ENCODE results near the gene LY6G5C. TPM values are rescaled to one million over a fixed set of nuclear protein-coding genes. Genes with fewer than 3 reads are reported as not detected.

The LY6G5C gene
- total and polyA plus RNA-seq, 2 experiments from 2014 or later: 0.54 to 9.0 TPM

- Histone ChIP-seq H3K36me3 (peaks cover 25% of the 10 kb centered on the region), H3K27ac (no peak overlapping the region), H3K4me3 (no peak overlapping the region), H3K9me3 (ENCODE audit: low read depth) (no peaks in the 10 kb centered on the region), H3K4me1 (ENCODE audit: low read depth) (no peaks in the 10 kb centered on the region), H3K27me3 (no peaks in the 10 kb centered on the region)
- no peak for DNase-seq (ENCODE audit: low read depth in 1 of 2, low spot score in 1 of 2)
- no peak for TF ChIP-seq CTCF (IDR thresholded peaks at IDR 0.05; ENCODE audit: low read depth, low read length)
Observed at GRCh38 chr6:31727717-31728671, 47.1 kb upstream of the LY6G5C start.

DNA sequence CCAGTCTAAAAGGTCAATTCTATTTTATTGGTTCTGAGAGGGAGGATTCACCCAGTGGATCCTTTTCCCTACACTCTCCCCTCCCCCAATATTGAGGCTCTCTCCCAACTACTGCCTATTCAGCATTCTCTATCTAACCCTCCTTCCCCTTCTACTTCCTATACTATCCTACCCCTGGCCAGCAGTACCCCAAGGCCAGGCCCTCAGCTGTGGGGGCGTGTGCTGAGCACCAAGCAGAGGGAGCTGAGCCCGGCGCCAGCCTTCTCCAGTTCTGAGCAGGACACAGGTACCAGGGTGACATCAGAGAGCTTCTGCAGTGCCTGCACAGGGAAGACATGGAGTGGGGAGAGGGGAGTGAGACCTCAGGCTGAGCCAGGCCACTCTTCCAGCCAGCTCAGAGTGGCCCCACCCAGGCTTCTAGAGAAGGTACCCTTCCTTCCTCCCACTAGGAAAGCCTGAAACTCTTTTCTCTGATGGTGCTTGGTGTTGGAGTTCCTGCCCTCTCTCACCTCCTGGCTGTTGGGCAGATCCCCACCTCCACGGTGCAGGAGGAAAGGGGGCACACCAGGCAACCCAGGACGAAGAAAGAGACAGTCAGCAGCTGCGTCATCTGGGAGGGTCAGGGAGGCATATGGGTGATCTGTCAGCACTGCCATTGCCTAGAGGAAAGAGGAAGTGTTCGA is 46.3 kb upstream of the LY6G5C start:
- Histone ChIP-seq H3K27me3 (no peaks in the 10 kb centered on the region), H3K36me3 (peaks cover 19% of the 10 kb centered on the region)

GRCh38 chr6:31725502-31726350 is 44.9 kb upstream of the LY6G5C start:
- H3K36me3 ChIP-seq: peaks cover 9% of the 10 kb centered on the region
- no peaks in the 10 kb centered on the region for H3K9me3 ChIP-seq (ENCODE audit: low read depth)
- DNase-seq (ENCODE audit: low read depth in 1 of 2, low spot score in 1 of 2): peak in 1 of 2 donors; percentile 75
- H3K4me1 ChIP-seq (ENCODE audit: low read depth): no peaks in the 10 kb centered on the region
- no peak overlapping the region for H3K27ac ChIP-seq
- no peaks in the 10 kb centered on the region for H3K27me3 ChIP-seq
- no peak for TF ChIP-seq CTCF (IDR thresholded peaks at IDR 0.05; ENCODE audit: low read depth, low read length)
- H3K4me3 ChIP-seq: no peak overlapping the region

More for the DNA sequence above, 46.3 kb upstream of the LY6G5C start:
- H3K27ac ChIP-seq: no peak overlapping the region
- no peak overlapping the region for H3K4me3 ChIP-seq
- DNase-seq (ENCODE audit: low read depth in 1 of 2, low spot score in 1 of 2): no peak
- no peak for TF ChIP-seq CTCF (IDR thresholded peaks at IDR 0.05; ENCODE audit: low read depth, low read length)
- H3K9me3 ChIP-seq (ENCODE audit: low read depth): no peaks in the 10 kb centered on the region
- H3K4me1 ChIP-seq (ENCODE audit: low read depth): no peaks in the 10 kb centered on the region

DNA sequence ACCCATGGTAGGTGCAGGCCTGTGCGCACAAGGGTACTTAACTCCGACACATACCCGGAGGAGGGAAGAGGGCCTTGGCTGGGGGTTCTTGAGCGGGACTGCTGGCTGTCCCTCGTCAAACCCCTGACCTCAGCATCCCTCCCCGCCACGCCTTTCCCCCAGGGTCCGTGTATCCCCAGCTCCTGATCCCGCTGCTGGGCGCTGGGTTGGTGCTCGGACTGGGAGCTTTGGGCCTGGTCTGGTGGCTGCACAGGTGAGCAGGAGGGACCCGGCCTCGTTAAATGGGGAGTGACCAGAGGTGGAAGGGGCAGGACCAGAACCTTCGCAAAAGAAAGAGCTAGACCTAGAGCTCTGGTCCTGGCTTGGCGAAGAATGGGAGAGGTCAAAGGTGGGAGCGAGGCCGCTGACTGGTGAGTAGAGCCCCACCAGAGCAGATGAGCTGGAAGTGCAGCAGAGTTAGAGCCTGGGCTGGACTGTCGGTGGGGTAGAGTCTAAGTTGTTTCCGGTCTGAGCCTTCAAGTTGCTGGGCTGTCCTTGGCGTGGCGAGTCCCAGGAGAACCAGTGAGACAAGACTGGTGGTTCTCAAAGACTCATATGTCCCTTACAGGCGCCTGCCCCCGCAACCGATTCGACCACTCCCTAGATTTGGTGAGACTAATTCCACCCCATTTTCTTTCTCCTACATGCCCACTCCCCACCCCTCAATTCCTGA is 43.3 kb upstream of the LY6G5C start:
- Histone ChIP-seq H3K27ac (no peak overlapping the region), H3K36me3 (peaks cover 9% of the 10 kb centered on the region), H3K9me3 (ENCODE audit: low read depth) (no peaks in the 10 kb centered on the region), H3K27me3 (no peaks in the 10 kb centered on the region), H3K4me1 (ENCODE audit: low read depth) (no peaks in the 10 kb centered on the region), H3K4me3 (no peak overlapping the region)
- no peak for TF ChIP-seq CTCF (IDR thresholded peaks at IDR 0.05; ENCODE audit: low read depth, low read length)
- DNase-seq (ENCODE audit: low read depth in 1 of 2, low spot score in 1 of 2): no peak

Data from cardiac muscle cell (in vitro differentiated cells and primary cell).